ENCODE measurements around the gene SUMO3. TPM values are rescaled to one million over a fixed set of nuclear protein-coding genes. Genes with fewer than 3 reads are reported as not detected.

SUMO3 gene
- total RNA-seq, 1 experiment from 2014 or later: 62.3 TPM

DNA sequence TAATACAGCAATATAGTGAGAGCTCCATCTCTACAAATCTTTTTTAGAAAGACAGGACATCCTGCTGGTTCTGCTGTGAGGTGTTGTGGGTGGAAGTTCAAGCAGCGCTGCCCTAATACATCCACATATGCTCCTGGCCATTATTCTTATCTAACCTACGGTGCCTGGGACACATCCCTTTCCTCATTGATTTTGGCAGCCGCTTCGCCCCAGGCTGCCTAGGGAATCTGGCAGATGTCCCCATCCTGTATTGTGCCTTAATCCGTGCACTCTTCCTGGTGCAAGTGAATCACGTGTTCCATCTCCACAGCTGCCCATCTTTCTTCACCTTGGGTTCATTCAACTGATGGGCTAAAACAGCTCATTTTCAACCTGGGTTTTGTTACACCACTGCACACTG lies 13.1 kb downstream of the SUMO3 start:
- Mint-ChIP-seq H3K27ac (ENCODE audit: low read depth, unreplicated experiment) (no peak overlapping the region), H3K27me3 (ENCODE audit: insufficient read depth, unreplicated experiment) (no peaks in the 10 kb centered on the region), H3K4me3 (ENCODE audit: unreplicated experiment) (no peak overlapping the region), H3K9me3 (ENCODE audit: unreplicated experiment) (no peaks in the 10 kb centered on the region), H3K36me3 (ENCODE audit: insufficient read depth, unreplicated experiment) (peaks cover 59% of the 10 kb centered on the region), H3K4me1 (ENCODE audit: insufficient read depth, unreplicated experiment) (peaks cover 12% of the 10 kb centered on the region)
- TF ChIP-seq, protein P1, sequence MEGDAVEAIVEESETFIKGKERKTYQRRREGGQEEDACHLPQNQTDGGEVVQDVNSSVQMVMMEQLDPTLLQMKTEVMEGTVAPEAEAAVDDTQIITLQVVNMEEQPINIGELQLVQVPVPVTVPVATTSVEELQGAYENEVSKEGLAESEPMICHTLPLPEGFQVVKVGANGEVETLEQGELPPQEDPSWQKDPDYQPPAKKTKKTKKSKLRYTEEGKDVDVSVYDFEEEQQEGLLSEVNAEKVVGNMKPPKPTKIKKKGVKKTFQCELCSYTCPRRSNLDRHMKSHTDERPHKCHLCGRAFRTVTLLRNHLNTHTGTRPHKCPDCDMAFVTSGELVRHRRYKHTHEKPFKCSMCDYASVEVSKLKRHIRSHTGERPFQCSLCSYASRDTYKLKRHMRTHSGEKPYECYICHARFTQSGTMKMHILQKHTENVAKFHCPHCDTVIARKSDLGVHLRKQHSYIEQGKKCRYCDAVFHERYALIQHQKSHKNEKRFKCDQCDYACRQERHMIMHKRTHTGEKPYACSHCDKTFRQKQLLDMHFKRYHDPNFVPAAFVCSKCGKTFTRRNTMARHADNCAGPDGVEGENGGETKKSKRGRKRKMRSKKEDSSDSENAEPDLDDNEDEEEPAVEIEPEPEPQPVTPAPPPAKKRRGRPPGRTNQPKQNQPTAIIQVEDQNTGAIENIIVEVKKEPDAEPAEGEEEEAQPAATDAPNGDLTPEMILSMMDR (IDR thresholded peaks at IDR 0.05; ENCODE audit: unreplicated experiment): no peak
- intact Hi-C loops (cut with micrococcal nuclease): no loop called here
- no TSS peak for BruUV-seq (replicated peaks)
- POLR2A ChIA-PET: interaction anchor here (1.6 kb wide), 1 partner anchor 124 kb away, joined by 3 read pairs; no protein-coding TSS in a partner anchor
- DNase-seq (ENCODE audit: unreplicated experiment): no peak
- CTCF ChIA-PET: interaction anchor here (0.6 to 1.1 kb wide), 4 partner anchors 13 to 310 kb away, joined by 3 read pairs; partner anchors contain the start of gene SUMO3

DNA sequence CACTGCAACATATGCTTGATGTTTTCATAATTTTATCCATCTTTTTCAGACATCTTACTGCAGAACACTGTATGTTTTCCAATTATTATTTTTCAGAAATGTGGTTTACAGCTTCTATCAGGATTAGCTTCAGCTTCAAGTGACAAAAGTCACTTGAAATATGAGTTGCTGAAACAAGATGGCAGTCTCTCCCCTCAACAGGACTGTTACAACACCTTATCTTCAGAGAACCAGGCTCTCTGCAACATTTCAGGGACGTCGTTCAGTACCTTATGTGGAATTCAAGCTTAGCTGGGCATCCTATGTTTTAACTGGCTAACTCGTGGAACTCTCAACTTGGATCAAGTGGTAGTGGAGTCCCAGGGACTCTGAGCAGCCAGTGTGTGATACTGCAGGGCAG lies 14.2 kb downstream of the SUMO3 start:
- Mint-ChIP-seq H3K4me1 (ENCODE audit: insufficient read depth, unreplicated experiment) (peaks cover 21% of the 10 kb centered on the region), H3K27ac (ENCODE audit: low read depth, unreplicated experiment) (no peak overlapping the region), H3K9me3 (ENCODE audit: unreplicated experiment) (no peaks in the 10 kb centered on the region), H3K27me3 (ENCODE audit: insufficient read depth, unreplicated experiment) (no peaks in the 10 kb centered on the region), H3K36me3 (ENCODE audit: insufficient read depth, unreplicated experiment) (peaks cover 61% of the 10 kb centered on the region), H3K4me3 (ENCODE audit: unreplicated experiment) (no peak overlapping the region)
- TF ChIP-seq, protein P1 (IDR thresholded peaks at IDR 0.05; ENCODE audit: unreplicated experiment): no peak
- DNase-seq (ENCODE audit: unreplicated experiment): no peak
- intact Hi-C loops (cut with micrococcal nuclease): no loop called here
- POLR2A ChIA-PET: interaction anchor here (0.5 to 5.4 kb wide), 7 partner anchors 11 to 464 kb away, joined by 3 to 161 read pairs (median 3); partner anchors contain the start of genes CFAP410, PTTG1IP and SLX9
- no TSS peak for BruUV-seq (replicated peaks)
- CTCF ChIA-PET: interaction anchor here (1.2 kb wide), 2 partner anchors 11 to 113 kb away, joined by 3 to 5 read pairs; no protein-coding TSS in a partner anchor

DNA sequence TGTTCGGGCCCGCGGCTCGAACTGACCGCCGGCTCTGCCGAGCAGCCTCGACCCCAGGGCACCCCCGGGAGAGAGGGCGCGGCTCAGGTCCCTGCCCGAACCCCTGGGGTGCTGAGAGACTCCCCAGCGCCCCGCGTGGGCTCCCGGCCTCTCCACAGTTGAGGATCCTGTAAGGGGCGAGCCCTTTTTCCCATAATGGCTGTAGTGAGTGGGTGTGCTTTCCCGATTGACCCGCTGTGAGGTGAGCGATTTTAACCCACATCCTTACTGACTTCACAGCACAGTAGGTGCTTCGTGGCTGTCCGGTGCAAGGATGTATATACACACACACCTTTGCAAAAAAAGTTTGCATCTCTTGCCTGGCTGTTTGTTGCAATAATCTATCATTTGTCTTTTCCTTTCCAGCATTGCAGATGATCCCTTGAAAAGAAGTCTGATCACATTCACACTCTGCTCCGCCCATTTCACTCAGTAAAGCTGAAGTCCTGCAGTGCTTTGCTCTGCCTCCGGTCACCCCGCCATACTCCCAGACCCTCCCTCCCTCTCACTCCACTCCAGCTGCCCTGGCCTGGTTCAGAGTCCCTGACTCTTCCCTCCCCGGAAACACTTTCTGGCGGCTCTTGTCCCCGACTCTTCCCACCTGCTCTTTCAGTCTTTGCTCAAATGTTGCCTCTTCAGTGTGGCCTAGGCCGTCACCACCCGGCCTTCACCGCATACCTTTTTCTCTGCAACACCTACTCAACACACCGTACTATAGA lies 15.3 kb downstream of the SUMO3 start:
- CTCF ChIA-PET: interaction anchor here (1.2 to 4.6 kb wide), 6 partner anchors 9 to 335 kb away, joined by 3 to 48 read pairs (median 26); partner anchors contain the start of gene SLX9
- TF ChIP-seq, protein P1 (IDR thresholded peaks at IDR 0.05; ENCODE audit: unreplicated experiment): no peak
- Mint-ChIP-seq H3K36me3 (ENCODE audit: insufficient read depth, unreplicated experiment) (peaks cover 54% of the 10 kb centered on the region), H3K4me1 (ENCODE audit: insufficient read depth, unreplicated experiment) (peaks cover 25% of the 10 kb centered on the region), H3K9me3 (ENCODE audit: unreplicated experiment) (no peaks in the 10 kb centered on the region), H3K27me3 (ENCODE audit: insufficient read depth, unreplicated experiment) (no peaks in the 10 kb centered on the region), H3K27ac (ENCODE audit: low read depth, unreplicated experiment) (peak overlapping the region; percentile 80), H3K4me3 (ENCODE audit: unreplicated experiment) (peak overlapping the region; percentile 89)
- DNase-seq (ENCODE audit: unreplicated experiment): no peak
- intact Hi-C loops (cut with micrococcal nuclease): no loop called here
- BruUV-seq (replicated peaks): no TSS peak
- POLR2A ChIA-PET: interaction anchor here (0.6 to 5.4 kb wide), 12 partner anchors 7 to 328 kb away, joined by 3 to 161 read pairs (median 10); partner anchors contain the start of genes PTTG1IP, SLX9 and SUMO3
